HG02938 (cell line): ENCODE measurements around the gene ELP4.
"Not testable (repeated sequence)": the region's sequence is repeated elsewhere in the genome, so short reads cannot be mapped to it uniquely, and the experiment has no call there.

Source experiments
- ATAC-seq: cut with Tn5 transposase; IDR thresholded peaks from one replicate; pipeline ENCODE4 v1.9.1; 2021; ENCODE audit warnings: mild to moderate bottlenecking, moderate library complexity; ENCODE audit not compliant: unreplicated experiment

Gene ELP4

DNA sequence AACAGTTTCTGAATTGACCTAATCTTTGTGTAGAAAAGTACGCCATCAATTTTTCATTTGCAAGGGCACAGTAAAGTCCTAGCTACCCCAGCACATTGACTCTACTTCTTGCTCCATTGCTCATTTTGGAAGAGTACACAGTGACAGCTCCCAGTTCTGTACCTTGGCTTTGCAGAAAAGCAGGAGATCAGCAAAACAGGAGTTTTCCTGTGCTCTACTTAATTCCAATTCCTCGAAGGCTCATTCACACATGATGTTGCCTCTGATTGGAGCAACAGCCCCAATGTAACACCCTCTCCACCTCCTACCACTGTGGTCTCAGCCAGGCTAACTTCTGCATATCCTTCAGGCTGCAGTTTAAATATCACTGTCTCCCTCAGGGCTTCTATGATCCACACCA lies 182.9 kb downstream of the ELP4 start:
- no peak for ATAC-seq

DNA sequence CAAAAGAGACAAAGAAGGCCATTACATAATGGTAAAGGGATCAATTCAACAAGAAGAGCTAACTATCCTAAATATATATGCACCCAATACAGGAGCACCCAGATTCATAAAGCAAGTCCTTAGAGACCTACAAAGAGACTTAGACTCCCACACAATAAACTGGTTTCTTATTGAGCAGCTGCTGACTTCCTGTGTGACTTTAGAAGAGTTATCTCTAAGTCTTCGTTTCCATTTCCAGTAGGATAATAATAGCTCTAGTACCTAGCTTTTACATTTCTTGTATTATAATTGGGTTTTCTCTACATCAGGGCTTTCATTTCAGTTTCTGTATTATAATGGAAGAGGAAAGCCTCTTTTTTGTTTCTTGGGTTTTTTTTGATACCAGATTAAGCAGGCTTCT lies 187.5 kb downstream of the ELP4 start:
- ATAC-seq = peak; percentile 95

DNA sequence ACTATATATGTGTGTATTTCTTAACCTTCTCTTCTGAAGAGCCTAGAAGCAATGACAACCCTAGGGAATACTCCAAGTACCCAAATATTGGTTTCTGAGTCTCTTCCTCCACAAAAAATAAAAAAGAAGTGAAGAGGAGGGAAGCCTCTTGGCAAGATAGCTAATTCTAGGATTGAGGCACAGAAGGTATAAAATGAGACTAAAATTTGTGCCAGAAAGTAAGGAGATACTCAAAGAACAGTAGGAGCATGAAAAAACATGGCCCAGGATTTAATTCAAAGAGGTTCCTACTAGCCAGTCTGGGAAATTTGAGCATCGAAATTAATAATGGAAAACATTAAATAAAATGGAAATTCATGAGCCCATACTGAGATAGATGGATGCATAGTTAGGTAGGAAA lies 189.5 kb downstream of the ELP4 start:
- ATAC-seq = no peak

DNA sequence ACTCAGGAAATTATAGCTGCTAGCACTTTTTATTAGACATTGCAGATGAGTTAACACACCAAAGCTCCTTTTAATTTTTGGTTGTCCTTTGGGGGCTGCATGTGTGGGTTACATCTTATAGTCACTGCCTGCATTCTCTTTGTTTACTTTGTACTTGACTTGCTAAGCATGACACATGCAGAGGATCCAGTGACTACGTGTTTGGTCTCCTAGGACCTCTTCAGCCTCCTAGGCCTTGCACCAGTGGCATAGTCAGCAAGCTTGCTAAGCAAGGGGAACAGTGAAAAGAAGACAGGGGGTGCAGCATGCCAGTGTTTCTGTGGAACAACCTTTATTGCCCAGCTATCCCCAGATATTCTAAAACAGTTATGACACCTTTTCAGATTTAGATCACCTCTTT lies 193.4 kb downstream of the ELP4 start:
- ATAC-seq = no peak

DNA sequence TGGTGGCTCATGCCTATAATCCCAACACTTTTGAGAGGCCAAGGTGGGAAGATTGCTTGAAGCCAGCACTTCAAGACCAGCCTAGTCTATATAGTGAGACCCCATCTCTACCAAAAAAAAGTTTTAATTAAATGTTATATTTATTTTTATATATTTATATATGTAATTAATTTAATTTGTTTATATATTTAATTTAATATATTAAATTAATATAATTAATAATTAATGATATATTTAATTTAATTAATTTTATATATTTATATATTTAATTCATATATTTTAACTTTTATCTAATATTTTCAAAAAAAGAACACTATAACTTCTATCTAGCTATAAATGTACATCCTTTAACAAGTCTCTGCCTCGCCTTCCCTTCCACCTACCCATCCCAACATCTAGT lies 196.8 kb downstream of the ELP4 start:
- ATAC-seq = no peak

DNA sequence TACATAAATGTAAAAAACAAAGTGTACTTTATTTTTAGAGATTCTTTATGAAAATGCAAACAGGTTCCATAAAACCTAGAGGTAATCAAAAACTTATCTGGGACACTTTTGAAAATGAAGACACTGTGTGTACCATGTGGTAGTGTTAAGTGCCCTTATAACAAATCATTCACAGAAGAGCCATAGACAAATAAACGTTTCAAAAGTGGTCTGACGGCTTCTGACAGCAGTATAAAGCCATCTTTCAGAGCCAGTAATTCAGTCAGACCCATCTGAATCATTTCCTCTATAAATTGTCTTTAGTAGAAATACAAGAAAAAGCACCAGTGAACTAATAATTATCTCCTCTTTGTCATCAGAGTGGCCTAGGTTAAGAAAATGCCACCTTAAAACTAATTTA lies 201.6 kb downstream of the ELP4 start:
- no peak for ATAC-seq

DNA sequence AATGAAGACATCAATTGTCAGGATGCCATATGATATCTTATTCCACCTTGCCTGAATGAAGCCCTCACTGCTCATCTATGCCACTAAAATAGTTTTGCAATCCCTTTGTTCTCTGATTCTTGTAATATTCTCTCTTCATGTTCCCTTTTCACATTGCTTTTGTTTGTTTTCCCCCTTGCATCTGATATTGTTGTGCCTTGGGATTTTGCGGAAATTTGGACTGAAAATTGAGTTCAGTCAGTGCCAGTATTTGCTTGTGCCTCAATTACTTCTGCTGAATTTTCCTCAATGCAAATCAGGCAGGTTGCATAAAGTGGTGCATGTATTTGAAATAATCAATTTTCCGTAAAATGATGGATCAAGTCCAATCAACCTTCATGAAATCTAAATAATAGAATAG lies 203.3 kb downstream of the ELP4 start:
- ATAC-seq = no peak

DNA sequence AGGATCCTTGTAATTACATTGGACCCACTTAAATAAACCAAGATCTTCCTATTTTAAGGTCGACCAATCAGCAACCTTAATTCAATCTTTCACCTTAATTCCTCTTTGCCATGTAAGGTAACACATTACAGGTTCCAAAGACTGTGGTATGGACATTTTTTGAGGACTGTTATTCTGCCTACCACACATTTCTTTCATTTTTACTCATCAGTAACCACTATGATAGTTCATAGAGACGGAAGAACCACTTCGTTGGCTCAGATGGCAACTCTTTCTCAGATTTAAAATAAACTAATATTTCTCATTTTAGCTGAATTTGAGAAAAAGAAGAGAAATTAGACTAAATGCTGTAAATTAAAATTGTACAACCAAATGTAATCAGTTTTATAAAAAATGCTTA lies 205.3 kb downstream of the ELP4 start:
- peak; percentile 65 for ATAC-seq

DNA sequence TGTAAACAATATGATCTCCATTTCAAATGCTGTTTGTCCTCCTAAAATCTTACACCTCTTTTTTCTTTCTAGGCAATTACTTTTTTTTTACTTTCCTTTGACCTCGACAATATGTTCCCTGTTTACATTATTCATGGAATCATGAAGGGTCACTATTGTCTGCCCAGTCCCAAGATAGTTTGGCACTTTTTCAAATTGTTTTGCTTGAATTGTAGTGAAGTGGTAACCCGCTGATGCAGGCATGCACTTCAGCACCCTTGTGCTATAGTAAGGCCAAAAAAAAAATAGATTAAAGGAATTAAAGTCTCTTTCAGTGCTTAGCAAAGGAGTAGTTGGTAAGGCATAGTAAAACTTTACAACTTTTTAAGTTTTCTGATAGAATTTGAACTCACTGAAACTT lies 210.7 kb downstream of the ELP4 start:
- no peak for ATAC-seq

DNA sequence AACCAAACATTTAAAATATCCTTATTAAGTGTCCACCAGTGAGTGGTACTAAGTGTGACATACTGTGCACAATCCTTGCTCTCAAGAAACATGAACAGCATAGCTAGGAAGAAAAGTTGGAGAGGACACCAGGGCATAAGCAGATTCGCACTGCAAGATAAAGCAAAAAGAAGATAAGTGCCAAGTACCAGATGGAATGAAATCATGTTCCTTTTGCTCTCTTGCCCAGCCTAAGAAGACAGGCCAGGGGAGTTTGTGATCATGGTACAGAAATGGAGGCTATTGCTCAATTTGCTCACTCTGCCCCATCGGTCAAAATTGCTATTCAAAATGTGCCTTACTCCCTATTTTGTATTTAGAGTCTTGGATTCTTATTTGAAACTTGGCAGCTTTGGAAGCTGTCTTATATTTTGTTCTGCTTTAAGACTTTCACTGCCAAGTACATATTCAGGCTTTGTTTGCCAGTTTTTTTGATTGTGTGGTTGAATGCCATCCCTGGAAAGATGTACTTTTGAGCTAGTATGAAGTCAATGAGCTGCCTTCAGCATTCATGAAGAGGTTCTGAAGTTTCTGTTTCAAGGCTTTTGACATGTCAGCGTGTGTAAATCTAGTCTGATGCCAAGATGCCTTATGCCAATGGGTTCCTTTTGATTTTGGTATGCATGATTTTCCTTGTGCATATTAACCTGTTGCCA lies 211.3 kb downstream of the ELP4 start:
- no peak for ATAC-seq

DNA sequence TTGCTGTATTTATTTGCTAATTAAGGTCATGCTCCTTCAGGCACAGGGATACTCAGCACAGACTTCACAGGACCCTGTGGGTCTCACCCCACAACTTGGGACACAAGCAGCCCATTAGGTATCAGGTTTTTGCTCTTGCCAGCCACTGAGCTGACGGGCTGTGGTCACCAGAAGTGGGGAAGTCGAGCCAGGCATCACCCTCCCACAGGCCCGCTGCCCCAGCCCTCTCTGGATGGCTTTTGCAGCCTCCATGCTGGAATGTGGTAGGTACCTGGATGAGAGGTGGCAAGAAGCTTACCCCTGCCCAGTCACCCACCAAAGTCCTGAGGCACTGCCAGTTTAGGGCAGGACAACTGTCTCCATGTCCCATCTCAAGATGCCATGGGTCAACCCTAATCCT lies 213.2 kb downstream of the ELP4 start:
- ATAC-seq = no peak

DNA sequence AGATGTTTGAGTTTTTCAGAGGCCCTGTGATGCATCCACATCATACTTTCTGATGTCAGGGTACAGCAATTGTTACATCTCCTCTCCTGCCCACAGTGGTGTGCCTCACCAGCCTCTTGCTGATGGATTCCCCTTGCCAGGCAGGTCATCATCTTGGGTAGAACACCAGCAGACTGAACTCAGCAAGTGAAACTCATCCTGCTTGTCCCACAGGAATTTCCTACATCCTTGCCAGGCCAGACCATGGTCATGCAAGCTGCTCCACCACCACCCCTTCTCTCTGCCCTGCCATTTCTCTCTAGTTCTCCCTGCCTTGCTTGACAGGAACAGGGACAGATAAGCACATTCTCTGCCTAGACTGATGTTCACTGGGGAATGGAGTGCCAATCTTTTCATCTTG lies 215.6 kb downstream of the ELP4 start:
- no peak for ATAC-seq

DNA sequence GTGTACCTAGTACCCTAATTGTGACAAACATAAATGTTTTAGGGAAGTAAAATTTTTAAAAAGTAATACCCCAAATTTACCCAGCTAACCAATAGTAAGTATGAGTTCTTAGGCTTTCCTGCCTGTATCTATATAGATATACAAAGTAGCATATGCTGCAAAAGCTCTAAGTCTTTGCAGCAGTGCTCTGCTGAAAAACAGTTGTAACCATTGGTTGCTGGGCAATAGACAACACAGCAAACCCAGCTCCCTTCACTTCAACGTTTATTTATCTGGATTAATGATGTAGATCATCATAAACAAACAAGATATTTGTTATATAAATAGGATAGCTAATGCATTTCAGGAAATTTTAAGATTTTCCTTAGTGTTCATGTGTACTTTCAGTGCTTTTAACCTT lies 218.9 kb downstream of the ELP4 start:
- no peak for ATAC-seq

DNA sequence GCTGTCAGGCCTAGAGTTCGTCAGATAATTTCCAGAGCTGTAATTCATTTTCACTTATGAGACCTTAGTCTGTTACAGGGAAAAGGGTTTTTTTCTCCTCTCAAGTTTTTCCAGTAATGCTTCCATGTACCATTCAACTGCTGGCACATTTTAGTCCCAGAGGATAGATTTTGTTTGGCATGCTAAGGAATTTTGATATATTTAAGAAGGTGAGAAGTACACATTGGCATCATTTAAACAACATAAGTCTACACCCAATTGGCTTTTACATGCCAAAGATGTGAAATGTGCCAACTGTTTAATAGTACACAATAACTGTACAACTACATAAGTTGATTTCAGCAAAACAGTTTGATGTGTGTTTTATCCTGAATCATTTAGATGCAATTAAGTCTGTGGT lies 230.6 kb downstream of the ELP4 start:
- no peak for ATAC-seq

DNA sequence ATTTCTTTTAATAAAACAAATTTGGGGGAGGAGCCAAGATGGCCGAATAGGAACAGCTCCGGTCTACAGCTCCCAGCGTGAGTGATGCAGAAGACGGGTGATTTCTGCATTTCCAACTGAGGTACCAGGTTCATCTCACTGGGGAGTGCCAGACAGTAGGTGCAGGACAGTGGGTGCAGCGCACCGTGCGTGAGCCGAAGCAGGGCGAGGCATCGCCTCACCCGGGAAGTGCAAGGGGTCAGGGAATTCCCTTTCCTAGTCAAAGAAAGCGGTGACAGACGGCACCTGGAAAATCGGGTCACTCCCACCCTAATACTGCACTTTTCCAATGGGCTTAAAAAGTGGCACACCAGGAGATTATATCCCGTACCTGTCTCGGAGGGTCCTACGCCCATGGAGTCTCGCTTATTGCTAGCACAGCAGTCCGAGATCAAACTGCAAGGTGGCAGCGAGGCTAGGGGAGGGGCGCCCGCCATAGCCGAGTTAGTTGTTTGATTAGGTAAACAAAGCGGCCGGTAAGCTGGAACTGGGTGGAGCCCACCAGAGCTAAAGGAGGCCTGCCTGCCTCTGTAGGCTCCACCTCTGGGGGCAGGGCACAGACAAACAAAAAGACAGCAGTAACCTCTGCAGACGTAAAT lies 231.3 kb downstream of the ELP4 start:
- ATAC-seq = not testable (repeated sequence)

DNA sequence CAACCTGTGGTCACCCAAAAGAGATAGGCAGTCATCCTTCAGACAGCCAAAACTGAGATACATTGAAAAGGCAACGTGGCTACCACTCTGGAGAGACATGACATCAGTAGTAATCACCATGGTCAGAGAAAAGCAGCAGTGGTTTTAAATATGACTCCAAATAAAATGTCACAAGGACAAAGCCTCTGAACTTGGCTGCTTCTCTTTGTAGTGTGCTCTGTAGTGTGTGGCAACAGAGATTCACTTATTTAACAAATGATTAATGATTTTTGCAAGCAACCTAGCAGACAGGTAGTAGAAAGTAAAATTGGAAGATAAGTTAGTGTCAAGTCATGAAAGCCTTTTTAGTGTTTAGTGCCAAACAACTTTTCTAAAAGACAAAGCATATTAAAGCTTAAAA lies 238.0 kb downstream of the ELP4 start:
- no peak for ATAC-seq

DNA sequence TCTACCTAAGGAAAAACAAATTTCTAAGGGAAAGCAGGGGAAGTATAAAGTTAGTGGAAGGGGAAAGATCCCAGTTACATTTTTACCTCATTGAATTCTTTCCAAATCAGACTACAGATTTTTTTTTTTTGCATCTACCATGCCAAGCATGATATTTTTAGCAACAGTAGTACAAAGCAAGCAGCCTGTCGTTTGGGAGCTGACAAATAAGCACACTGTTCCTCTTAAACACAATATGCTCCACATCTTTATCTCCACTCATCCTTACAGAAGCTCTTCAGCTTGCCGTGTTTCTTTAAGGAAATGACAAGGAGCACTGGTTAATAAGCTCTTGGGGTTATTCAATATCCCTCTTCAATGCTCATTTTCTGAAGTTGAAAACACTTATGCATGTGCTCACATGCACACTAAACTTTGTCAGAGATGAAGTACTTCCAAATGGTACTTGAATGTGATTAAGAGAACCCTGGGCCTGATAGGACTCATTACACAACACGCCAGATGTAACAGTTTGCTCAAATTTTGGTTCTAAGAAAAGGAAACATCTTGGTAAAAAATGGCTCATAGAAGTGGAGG lies 247.8 kb downstream of the ELP4 start:
- ATAC-seq = no peak

DNA sequence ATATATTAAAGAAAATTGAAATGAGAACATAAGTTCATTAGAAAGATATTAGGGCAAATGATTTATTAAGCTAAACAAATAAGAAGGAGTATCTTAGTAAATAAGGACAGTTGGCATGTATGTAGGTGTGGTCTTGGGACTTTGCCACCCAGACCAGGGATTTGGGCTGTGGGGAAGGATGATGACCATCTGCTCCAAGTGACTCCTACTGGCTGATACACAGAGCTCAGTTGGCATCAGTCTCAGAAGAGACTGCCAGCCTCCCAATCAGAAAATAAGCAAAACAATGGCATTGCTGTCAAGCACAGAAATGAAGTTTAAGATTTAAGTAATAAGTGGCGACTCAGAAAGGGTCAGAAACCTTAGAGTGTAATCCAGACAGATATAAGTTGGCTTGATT lies 252.1 kb downstream of the ELP4 start:
- no peak for ATAC-seq

DNA sequence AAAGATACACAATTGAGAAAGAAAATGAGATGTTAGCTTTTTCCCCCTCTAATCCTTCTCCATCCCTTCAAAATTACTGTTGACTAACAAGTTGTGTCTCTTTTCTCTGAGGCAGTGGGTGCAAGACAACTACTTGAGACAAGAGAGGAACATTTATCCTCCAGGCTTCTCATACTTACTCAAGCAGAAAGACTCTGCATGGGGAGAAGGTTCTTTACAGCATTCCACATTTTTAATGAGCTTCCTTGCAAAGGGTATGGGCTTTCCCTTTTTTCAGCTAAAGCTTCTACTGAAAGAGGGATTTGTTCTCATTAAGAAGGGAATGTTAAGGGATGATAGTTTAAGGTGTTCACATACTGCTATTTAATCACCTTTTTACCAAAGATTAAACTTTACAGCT lies 253.7 kb downstream of the ELP4 start:
- ATAC-seq = no peak

DNA sequence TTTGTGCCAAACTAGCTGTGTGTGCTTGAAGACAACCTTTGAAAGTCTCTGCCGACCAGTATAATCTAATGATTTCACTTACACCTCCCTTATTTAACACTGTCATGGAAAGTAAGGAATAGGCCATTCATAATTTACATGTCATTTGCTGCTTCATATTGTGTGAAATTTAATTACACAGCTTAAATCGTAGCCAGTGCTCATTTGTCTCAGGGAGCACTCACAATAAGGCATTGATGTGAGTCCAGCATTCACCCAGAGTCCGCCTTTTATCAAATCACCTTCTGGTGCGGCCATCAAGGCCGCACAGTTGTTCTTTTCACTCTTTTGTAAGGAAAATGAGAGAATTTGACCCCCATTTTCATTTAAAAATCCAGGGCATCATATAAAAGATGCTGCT lies 254.7 kb downstream of the ELP4 start:
- ATAC-seq = no peak

DNA sequence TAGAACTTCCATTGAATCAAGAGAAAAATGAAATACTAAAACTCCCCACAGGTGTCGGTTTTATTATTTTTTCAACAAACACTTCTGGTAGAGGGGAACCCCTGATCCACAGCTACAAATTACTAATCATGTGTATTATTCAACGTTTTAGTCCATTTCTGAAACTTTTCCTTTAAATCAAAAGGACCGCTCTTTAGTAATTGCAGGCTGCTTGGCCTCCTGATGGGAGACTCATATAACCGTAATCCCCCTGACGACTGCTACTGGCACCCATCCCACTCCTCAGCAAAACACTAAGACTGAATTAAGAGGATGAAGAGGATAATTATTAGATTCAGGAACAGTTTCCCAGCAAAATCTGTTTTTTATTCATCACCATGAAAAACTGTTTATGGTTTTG lies 255.2 kb downstream of the ELP4 start:
- ATAC-seq = no peak

DNA sequence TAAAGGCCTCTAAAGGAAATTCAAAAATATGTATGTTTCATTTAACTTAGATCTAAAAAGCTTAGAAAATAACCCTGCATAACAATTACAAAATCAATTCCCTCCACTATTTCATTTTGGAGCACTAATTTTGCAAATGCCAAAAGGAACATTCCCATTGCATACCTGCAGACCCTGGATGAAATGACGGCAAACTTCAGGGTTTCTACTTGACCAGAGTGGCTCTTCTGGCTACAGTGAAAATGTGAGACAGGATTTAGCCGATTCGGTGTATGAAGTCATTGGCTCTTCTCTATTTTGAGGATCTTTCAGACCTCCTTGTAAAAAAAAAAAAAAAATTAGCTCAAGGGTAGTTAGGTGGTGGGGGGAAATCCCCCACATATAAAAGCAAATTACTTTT lies 257.5 kb downstream of the ELP4 start:
- ATAC-seq = no peak

DNA sequence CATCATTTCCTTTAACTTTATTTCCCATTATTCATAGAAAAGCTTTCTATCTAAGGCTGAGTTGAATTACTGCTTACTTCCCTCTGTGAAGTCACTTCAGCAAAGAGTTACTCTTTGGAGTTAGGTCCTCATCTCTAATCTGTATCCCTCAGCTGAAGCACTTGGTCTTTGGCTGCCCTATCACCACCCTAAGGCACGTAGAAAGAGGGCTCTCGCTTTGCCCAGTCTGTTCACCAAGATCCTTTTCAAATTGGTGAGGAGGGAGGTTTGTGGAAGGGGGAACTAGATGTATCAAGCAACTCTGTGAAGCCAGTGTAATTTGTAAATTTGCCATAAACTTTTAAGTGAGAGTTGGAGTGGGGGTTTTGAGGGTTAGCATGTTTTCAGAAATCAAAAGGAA lies 258.1 kb downstream of the ELP4 start:
- no peak for ATAC-seq
